Tibial nerve (tissue), 4 donors: ENCODE results near the gene CFAP61.

Experiments
- CTCF ChIP-seq, 5 experiments: fragments of 200-600 bp in 3 of 5; fragments of 450-650 bp in 2 of 5; sonication (generic) in 3 of 5; IDR thresholded peaks; one replicate each; pipeline ENCODE4 v1.5.1; 2016 to 2019; ENCODE audit warnings: antibody characterized with exemption in 5 of 5, mild to moderate bottlenecking in 3 of 5, moderate library complexity in 2 of 5
- EP300 ChIP-seq, 2 donors: sonication (generic); formaldehyde crosslinking; IDR thresholded peaks; one replicate each; pipeline ENCODE4 v1.6.1; 2017; ENCODE audit warnings: antibody characterized with exemption in 2 of 2, mild to moderate bottlenecking in 1 of 2
- POLR2A ChIP-seq, 2 donors: fragments of 450-650 bp; IDR thresholded peaks; one replicate each; pipeline ENCODE4 v1.6.1; 2017; ENCODE audit warnings: antibody characterized with exemption in 2 of 2, mild to moderate bottlenecking in 2 of 2, moderate library complexity in 2 of 2

- no peak for TF ChIP-seq EP300 (IDR thresholded peaks at IDR 0.05)
- no peak for TF ChIP-seq CTCF (IDR thresholded peaks at IDR 0.05)
- no peak for TF ChIP-seq POLR2A (IDR thresholded peaks at IDR 0.05)
Measured at GRCh38 chr20:20366876-20367574, 314.7 kb downstream of the CFAP61 start.
